NCI-H524 (cell line): Measurements from ENCODE around the gene ARHGEF18.
"Not testable (repeated sequence)": the region's sequence is repeated elsewhere in the genome, so short reads cannot be mapped to it uniquely, and the experiment has no call there.

Experiments used
- DNase-seq, 2 experiments: peaks; one replicate each; lab custom pipeline; 2025; lab: John Stamatoyannopoulos, UW

Gene ARHGEF18

GRCh38 chr19:7349231-7349591 is 474 bp downstream of the ARHGEF18 start:
- no peak for DNase-seq

GRCh38 chr19:7349961-7350711 is 1.4 kb downstream of the ARHGEF18 start:
- DNase-seq: no peak

GRCh38 chr19:7351861-7352260 is 3.1 kb downstream of the ARHGEF18 start:
- no peak for DNase-seq

GRCh38 chr19:7355151-7355820 is 6.5 kb downstream of the ARHGEF18 start:
- DNase-seq: no peak

GRCh38 chr19:7355871-7356270 is 7.1 kb downstream of the ARHGEF18 start:
- no peak for DNase-seq

- DNase-seq: no peak
Measured at GRCh38 chr19:7356899-7357627, 8.3 kb downstream of the ARHGEF18 start.

- no peak for DNase-seq
Measured at GRCh38 chr19:7358102-7358597, 9.4 kb downstream of the ARHGEF18 start.

- DNase-seq: no peak
Measured at GRCh38 chr19:7360393-7360984, 11.8 kb downstream of the ARHGEF18 start.

GRCh38 chr19:7363225-7363624 is 14.5 kb downstream of the ARHGEF18 start:
- no peak for DNase-seq

- DNase-seq: peak in 1 of 2 experiments; percentile 49
Measured at GRCh38 chr19:7366701-7367420, 18.1 kb downstream of the ARHGEF18 start.

GRCh38 chr19:7368456-7368855 is 19.7 kb downstream of the ARHGEF18 start:
- DNase-seq: no peak

GRCh38 chr19:7368866-7369265 is 20.1 kb downstream of the ARHGEF18 start:
- not testable (repeated sequence) for DNase-seq

GRCh38 chr19:7370546-7370945 is 21.8 kb downstream of the ARHGEF18 start:
- no peak for DNase-seq

GRCh38 chr19:7371001-7371400 is 22.3 kb downstream of the ARHGEF18 start:
- no peak for DNase-seq

GRCh38 chr19:7372810-7373209 is 24.1 kb downstream of the ARHGEF18 start:
- DNase-seq: no peak

- DNase-seq: no peak
Measured at GRCh38 chr19:7373862-7374261, 25.1 kb downstream of the ARHGEF18 start.

- no peak for DNase-seq
Measured at GRCh38 chr19:7376151-7376852, 27.6 kb downstream of the ARHGEF18 start.

GRCh38 chr19:7377196-7377595 is 28.5 kb downstream of the ARHGEF18 start:
- DNase-seq: no peak

- DNase-seq: no peak
Measured at GRCh38 chr19:7381073-7381390, 32.3 kb downstream of the ARHGEF18 start.

- DNase-seq: no peak
Measured at GRCh38 chr19:7382694-7383093, 34.0 kb downstream of the ARHGEF18 start.

- DNase-seq: no peak
Measured at GRCh38 chr19:7383284-7383683, 34.5 kb downstream of the ARHGEF18 start.
